Gastrocnemius medialis (tissue), 4 donors: ENCODE results near the gene MTREX.

Experiments used
- POLR2A ChIP-seq, 2 donors: fragments of 450-650 bp; IDR thresholded peaks; one replicate each; pipeline ENCODE4 v1.6.1; 2017; ENCODE audit warnings: antibody characterized with exemption in 2 of 2, mild to moderate bottlenecking in 2 of 2, moderate library complexity in 2 of 2
- TF ChIP-seq, protein P1 (sequence below), 5 experiments: fragments of 450-650 bp in 3 of 5; fragments of 200-600 bp in 2 of 5; sonication (generic) in 2 of 5; IDR thresholded peaks in 4 of 5; conservative IDR thresholded peaks in 1 of 5; 1 replicate in 4 of 5; 2 replicates in 1 of 5; pipeline ENCODE4 v1.5.1; 2016 to 2019; ENCODE audit warnings: antibody characterized with exemption in 5 of 5, mild to moderate bottlenecking in 3 of 5, moderate library complexity in 3 of 5

DNA sequence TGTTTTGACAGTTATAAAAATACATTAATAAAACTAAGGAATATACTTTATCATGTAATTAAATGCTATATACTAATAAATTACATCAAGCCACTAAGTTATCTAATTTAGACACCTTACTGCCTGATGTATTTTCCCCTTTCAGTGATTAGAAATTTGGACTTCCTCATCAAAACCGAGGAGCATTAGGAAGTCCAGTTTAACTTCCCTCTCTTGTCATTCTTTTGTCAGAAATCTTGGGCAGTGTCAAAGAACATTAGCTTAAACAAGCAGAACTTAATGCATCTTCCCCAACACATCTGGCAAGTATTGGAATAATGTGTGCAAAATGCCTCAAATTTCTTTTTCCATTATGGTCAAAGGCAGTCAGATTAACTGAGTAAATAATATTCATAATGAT, 145.4 kb downstream of the MTREX start:
- TF ChIP-seq, protein P1, sequence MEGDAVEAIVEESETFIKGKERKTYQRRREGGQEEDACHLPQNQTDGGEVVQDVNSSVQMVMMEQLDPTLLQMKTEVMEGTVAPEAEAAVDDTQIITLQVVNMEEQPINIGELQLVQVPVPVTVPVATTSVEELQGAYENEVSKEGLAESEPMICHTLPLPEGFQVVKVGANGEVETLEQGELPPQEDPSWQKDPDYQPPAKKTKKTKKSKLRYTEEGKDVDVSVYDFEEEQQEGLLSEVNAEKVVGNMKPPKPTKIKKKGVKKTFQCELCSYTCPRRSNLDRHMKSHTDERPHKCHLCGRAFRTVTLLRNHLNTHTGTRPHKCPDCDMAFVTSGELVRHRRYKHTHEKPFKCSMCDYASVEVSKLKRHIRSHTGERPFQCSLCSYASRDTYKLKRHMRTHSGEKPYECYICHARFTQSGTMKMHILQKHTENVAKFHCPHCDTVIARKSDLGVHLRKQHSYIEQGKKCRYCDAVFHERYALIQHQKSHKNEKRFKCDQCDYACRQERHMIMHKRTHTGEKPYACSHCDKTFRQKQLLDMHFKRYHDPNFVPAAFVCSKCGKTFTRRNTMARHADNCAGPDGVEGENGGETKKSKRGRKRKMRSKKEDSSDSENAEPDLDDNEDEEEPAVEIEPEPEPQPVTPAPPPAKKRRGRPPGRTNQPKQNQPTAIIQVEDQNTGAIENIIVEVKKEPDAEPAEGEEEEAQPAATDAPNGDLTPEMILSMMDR (IDR thresholded peaks at IDR 0.05 in 4 of 5, conservative IDR thresholded peaks at IDR 0.05 in 1 of 5): no peak
- TF ChIP-seq POLR2A (IDR thresholded peaks at IDR 0.05): no peak
